GM21381 (cell line): ENCODE results near the gene ZMYM1.
"Not testable (repeated sequence)": the region's sequence is repeated elsewhere in the genome, so short reads cannot be mapped to it uniquely, and the experiment has no call there.

Experiments
- ATAC-seq: cut with Tn5 transposase; IDR thresholded peaks from one replicate; pipeline ENCODE4 v1.9.1; 2021; ENCODE audit warnings: mild to moderate bottlenecking, moderate library complexity; ENCODE audit not compliant: unreplicated experiment

Gene ZMYM1

DNA sequence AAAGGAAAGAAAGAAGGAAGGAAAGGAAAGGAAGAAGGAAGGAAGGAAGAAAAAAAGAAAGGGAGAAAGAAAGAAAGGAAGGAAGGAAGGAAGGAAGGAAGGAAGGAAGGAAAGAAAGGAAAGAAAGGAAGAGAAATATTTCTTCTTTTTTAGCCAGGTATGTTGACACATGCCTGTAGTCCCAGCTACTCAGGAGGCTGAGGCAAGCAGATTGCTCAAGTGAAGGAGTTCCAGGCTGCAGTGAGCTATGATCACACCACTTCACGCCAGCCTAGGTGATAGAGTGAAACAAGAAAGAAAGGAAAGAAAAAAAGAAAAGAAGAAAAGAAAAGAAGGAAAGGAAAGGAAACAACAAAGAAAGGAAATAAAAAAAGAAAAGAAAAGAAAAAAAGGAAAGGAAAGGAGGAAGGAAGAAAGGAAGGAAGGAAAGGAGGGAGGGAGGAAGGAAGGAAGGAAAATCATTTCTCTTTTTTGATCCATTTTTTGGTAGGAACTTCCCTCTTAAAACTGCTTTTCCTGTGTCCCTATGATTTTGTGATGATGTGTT, 5.8 kb upstream of the ZMYM1 start:
- ATAC-seq: no peak

DNA sequence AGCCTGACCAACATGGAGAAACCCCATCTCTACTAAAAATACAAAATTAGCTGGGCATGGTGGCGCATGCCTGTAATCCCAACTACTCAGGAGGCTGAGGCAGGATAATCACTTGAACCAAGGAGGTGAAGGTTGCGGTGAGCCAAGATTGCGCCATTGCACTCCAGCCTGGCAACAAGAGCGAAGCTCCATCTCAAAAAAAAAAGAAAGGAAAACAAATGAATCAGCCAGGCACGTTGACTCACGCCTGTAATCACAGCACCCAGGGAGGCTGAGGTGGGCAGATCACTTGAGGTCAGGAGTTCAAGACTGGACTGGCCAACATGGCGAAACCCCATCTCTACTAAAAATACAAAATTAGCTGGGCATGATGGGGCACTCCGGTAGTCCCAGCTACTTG, 2.8 kb upstream of the ZMYM1 start:
- ATAC-seq: not testable (repeated sequence)

DNA sequence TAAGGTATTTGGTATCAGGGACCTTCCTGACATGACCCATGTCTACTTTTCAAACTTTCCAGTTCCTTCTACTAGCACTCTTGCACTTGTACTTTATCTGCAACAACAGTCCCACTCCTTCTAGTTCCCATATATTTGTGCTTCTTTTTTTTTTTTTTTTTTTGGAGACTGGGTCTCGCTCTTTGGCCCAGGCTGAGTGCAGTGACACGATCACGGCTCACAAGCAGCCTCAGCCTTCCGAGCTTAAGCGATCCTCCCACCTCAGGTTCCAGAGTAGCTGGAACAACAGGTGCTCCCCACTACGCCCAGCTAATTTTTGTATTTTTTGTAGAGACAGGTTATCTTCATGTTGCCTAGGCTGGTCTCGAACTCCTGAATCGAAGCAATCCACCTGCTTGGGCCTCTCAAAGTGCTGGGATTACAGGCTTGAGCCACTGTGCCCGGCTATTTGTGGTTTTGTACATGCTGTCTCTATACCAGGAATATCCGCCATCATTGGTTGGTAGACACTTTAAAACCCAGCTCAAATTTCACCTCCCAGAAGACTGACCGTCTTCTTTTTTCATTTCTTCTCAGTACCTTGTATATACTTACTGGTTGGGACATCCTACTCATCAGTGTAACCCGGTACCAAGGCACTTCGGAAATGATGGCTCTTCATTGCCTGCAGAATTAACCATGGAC, 1.1 kb downstream of the ZMYM1 start:
- ATAC-seq: no peak

DNA sequence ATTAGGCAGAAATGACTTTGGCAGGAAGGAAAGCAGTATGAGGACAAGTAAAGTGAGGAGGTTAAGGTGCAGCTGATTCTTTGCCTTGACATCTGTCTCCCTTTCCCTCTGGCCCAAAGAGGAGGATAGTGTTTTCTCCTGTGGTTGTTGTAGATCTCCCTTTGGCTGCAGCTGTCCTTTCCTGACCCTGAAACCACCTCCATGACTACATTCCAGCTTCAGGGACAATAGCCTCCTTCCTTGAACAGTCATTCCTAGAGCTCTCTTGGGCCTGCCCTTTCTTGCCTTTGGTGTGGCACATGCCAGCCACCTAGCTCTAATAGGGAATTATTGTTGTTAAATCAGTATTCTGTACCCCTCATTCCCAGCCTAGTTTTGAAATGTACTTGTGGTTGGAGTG, 6.2 kb downstream of the ZMYM1 start:
- ATAC-seq: no peak

DNA sequence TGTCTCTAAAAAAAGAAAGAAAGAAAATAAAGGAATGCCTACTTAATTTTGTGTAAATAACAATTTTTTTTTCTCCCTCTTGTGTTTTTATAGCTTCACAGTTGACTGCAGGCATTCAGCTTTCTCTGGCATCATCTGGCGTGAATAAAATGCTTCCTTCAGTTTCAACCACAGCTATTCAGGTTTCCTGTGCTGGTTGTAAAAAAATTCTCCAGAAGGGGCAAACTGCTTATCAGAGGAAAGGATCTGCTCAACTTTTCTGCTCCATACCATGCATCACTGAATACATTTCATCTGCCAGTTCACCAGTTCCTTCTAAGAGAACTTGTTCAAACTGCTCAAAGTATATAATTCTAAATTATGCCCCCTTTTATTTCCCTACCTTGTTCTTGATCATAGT, 18.0 kb downstream of the ZMYM1 start:
- ATAC-seq: no peak

DNA sequence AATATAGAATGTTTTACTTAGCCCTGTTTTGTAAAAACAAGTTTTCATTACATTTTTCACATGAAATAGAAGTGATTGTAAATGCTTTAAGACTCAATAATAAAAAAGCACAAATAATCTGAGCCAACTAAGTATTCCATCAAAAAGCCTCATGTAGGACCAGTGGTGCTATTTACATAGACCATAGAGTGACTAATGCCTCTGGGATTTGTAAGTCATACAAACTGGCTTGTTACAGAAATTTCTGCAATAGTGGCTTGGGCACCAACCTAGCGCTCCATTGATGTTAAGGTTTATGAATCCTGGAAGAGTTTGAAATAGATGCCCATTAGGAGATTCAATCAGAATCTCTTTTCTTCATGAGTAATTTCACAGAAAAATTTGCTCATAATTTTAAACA, 31.9 kb downstream of the ZMYM1 start:
- no peak for ATAC-seq

DNA sequence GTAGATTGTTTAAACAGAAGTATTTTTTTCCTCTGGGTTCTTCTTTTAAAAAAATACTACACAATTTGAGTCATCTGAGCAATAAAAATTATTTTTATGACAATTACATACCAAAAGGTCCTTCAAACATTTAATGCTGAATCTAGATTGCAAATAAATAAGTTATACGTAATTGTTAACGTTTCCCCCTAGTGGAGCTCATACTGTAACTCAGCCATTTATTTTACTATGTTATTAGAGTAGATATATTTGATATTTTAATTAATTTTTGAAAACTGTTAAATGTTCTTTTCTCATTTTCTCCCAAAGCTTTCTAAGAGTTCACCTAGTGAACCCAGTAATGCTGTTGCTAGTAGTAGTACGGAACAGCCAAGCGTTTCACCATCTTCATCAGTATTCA, 33.5 kb downstream of the ZMYM1 start:
- no peak for ATAC-seq

DNA sequence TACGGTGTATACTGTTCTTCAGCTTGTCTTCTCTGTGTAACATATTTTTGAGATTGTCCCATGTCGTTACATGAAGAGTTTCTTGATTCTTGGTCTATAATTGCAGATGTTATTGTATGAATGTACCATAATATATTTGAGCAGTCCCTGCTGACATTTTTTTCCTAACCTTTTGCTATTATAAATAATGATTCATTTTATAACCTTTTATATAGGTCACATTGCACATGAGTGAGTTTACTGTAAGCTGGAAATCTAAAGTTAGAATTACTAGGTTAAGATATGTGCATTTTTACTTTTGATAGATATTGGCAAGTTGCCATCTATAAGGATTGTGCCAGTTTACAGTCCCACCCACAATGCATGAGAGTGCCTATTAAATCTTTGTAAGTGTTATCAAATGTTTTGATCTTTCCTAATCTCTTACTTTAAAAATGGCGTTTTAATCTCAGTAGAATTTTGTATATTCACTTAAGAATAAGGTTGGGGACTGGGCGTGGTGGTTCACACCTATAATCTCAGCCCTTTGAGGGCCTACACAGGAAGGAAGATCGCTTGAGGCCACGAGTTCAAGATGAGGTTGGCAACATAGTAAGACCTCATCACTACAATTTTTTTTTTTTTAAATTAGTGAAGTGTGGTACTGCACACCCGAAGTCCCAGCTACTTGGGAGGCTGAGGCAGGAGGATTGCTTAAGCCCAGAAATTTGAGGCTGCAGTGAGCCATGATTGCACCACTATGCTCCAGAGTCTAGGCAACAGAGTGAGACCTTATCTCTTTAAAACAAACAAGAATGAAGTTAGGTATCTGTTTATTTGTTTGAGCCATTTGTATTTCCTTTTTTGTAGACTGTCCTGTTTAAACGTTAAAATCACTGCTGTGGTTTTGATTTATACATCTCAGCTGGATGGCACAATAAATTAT, 36.5 kb downstream of the ZMYM1 start:
- no peak for ATAC-seq

DNA sequence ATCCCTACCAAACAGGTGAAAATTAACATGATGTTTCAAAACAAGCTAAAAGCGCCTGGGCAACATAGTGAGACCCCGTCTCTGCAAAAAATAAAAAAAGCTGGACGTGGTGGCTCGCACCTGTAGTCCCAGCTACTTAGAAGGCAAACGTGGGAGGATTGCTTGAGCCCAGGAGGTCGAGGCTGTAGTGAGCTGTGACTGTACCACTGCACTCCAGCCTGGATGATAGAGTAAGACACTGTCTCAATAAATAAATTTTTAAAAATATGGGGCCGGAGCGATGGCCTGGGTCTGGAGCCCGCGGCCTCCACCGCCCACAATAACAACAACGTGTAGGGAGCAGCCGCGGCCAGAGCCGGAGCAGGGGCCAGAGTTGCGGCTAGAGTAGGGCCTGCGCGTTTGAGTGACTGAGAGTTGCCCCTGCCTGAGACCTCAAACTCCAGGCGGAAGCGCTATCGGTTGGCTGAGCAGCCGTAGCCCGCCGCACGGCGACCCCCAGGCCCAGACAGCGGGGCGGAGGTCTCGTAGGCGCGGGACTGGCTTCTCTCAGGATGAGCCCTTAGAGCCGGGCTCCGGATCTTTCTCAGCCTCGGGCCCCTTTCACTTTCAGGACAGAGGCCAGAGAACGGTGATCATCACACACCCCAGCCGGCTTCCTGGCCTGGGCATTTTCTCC, 41.4 kb downstream of the ZMYM1 start:
- ATAC-seq: no peak

DNA sequence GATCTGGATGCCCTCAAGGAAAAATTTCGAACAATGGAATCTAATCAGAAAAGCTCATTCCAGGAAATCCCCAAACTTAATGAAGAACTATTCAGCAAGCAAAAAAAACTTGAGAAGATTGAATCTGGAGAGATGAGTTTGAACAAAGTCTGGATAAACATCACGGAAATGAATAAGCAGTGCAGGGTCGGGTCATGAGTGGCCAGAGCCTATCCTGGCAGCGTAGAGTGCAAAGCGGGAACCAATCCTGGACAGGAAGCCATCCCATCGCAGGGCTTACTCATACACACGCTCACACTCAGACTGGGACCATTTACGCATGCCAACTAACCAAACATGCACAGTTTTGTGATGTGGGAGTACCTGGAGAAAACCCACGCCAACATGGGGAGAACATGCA, 43.1 kb downstream of the ZMYM1 start:
- ATAC-seq: no peak

DNA sequence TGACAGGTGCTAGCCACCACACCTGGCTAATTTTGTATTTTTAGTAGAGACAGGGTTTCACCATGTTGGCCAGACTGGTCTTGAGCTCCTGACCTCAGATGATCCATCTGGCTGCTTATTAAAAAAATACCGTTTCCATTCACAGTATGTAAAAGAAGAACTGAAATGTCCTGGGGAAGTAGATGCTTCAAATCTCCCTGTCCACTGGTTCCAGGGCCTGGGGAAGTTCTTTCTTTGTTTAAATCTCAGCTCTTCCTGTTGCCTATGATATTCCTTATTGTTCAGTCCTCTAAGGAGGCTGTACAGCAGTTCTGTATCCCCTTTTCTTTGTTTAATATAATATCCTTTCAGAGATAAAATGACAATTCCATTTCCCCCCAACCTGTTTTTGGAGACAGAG, 47.4 kb downstream of the ZMYM1 start:
- no peak for ATAC-seq

DNA sequence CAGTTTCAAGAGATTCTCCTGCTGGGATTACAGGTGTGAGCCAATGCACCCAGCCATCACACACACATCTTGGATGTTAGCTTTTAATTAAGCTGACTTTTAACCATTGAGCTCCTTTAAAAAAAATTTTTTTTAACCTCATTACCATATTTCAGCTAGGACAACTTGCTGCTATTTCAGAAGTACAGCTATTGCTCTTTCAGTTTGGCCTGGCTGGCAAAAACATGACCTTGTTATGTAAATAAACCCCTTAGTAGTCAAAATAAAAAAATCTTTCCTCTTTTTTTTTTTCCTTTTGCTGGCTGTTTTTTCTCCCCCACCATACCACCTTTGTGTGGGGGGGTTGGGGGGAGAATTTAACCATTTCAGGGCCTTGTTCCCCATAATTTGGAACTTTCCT, 49.9 kb downstream of the ZMYM1 start:
- no peak for ATAC-seq

DNA sequence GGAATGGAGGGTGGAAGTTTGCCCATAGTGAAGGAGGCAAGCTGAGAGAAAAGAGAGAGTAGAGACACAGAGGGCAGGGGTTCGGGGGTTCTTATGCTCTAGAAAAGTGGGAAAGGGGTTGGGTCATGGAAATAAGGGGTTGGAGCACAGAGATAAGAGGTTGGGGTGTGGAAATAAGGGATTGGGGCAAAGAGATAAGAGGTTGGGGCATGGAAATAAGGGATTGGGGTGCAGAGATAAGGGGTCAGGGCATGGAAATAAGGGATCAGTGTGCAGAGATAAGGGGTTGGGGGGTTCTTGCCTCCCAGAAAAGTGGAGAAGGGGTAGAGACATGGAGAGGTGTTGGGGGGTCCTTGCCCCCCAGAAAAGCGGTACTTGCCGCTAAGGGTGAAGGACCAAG, 57.6 kb downstream of the ZMYM1 start:
- no peak for ATAC-seq

DNA sequence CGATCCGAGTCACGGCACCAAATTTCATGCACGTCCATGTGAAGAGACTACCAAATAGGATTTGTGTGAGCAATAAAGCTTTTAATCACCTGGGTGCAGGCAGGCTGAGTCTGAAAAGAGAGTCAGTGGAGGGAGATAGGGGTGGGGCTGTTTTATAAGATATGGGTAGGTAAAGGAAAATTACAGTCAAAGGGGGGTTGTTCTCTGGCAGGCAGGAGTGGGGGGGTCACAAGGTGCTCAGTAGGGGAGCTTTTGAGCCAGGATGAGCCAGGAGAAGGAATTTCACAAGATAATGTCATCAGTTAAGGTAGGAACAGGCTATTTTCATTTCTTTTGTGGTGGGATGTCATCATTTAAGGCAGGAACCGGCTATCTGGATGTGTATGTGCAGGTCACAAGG, 58.4 kb downstream of the ZMYM1 start:
- not testable (repeated sequence) for ATAC-seq

DNA sequence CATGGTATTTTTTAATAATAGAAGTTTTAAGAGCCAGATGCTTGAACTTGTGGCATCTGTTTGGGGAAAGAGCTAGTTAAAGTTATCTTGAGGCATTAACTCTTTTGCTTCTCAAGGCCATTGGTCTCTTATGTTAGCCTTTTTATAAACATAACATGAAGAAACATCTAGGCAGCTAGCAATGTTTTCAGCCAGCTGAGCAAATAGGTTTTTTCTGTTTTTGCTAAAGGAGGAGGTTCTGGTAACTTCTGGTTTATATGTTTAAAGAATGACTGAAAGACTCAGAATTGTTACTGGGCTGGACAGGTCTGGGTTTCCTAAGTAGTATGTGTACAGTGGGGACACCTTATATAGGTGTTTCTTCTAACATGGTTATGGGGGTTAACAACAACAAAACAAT, 63.1 kb downstream of the ZMYM1 start:
- ATAC-seq: not testable (repeated sequence)

DNA sequence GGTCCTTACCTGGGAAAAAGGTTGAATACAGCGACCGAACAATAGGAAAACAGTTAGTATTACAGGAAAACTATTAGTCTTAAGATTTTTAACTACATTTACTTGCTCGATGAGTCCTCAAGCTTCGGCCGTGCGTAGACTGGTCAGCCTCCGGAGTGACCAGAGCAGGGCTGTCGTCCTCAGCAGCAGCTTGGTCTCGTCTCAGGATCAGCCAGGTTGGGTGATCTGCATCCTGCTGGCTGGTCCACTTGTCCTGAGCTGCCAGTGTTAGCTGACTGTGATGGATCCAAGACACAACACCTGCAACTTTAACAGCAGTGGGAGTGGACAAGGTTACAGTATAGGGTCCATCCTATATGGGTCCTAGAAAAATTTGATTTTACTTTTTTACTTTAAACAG, 63.5 kb downstream of the ZMYM1 start:
- ATAC-seq: not testable (repeated sequence)

DNA sequence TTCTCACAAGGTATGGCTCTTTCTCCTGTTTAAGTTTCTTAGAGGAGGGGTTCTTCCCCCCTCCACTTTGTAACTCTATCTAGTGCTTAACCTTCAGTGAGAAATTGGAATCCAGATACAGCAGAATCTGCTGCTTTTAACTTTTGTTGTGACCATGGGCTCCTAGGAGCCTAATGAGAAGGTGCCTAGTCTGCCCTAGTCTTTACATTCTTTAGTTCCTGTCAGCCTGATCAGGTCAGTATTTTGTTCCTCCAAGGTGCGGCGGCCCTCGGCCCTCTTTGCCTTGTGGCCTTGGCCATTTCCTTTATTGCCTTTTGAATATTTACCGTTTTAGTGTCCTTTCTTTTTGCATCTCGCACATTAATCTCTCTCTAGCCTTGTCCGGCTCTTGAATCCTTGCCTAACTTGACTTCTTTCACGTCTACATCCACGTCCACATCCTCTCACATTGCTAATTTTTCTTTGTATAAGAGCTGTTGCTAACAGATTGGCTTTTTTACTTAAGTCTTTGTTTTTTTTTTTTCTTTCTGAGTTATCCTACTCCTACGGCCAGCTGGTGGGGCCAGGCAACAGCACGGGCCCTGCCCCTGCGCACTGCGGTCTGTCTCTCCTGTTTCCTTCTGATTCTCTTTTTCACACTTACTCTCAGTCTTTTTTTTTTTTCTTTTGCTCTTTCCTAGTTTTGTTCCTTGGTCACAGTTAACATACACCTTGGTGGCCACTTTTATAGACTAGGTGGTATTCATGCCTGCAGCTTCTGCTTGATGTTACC, 64.7 kb downstream of the ZMYM1 start:
- ATAC-seq: no peak

DNA sequence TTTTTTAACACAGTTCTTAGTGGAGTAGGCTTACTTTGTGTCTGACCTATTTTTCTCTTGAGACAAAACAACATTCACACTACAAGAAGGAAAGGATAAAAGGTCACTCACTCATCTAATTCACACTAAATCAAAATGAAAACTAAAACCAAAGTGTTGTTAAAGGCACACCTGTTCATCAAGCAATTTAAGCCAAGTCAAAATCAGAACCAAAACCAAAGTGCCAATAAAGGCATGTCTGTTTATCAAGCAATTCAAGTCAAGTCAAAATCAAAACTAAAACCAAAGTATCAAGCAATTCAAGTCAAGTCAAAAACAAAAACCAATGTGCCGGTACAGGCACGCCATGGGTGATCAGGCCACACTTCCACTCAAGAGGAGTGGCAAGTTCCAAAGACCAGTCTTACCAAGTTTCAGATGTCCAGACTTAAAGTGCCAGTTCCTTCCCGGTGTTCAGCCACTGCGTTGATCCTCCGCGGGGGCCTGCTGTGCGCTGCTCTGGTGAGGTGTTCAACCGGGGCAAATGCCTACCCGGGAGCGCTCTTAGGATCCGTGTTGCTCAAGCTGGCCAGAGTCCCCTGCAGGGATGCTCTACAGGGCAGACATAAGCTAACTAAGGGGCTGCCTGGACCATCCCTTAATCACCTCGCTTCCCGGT, 66.8 kb downstream of the ZMYM1 start:
- not testable (repeated sequence) for ATAC-seq

DNA sequence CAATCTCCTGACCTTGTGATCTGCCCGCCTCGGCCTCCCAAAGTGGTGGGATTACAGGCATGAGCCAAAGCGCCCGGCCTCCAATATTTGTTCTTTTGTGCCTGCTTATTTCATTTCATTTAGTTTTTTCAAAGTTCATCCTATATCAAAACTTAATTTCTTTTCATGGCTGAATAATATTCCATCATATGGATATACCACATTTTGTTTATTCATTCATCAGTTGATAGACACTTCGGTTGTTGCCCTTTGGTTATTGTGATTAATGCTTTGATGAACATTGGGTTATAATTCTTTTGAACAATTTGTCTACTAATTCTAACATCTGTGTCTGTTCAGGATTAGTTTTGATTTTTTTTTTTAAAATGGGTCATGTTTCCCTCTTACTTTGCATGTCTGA, 72.0 kb downstream of the ZMYM1 start:
- ATAC-seq: no peak

DNA sequence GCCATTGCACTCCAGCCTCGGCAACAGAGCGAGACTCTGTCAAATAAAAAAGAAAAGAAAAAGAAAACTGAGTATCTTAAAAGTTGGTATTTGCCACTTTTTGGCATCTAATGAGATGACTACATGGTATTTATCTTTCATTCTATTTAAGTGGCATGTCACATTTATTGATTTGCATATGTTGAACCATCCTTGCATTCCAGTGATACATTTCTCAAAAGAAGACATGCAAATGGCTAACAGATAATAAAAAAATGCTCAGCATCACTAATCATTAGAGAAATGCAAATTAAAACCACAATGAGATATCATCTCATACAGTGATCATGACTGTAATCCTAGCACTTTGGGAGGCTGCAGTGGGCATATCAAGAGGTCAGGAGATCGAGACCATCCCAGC, 85.7 kb downstream of the ZMYM1 start:
- ATAC-seq: no peak
